GM18520 (cell line): ENCODE data around the gene CYB5A.

Experiments
- ATAC-seq: cut with Tn5 transposase; IDR thresholded peaks from one replicate; pipeline ENCODE4 v1.9.1; 2021; ENCODE audit not compliant: unreplicated experiment

The CYB5A gene

DNA sequence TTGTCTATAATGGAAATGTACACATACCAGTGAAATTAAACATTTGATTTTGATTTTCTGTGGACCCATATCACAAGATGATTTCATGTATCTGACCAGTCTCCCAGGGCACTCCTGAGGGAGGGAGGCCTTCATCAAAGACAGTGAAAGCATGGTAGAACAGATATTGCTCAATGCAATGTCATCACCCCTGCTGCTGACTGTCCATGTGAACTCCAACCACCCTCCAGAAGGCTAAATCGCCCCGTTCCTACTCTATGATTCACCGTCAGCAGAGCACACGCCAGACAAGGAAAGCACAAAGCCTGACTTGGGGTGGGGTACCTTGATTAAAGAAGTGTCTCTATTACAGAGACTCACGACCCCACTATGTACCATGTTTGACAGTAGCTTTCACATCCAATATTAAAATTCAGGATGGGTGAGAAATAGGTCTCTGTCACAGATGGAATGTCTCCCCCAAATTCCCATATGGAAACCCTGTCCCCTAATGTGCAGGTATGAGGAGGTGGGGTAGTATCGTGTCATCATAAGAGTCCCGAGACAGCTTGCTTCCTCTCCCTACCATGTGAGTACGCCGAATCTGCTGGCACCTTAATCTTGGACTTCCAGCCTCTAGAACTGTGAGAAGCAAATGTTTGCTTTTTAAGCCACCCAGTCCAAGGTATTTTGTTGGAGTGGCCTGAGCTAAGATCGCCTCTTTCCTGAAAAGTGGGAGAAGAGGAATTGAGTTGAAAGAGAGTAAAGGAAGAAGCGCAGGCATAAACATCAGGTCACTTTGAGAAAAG is 42.4 kb downstream of the CYB5A start:
- no peak for ATAC-seq

DNA sequence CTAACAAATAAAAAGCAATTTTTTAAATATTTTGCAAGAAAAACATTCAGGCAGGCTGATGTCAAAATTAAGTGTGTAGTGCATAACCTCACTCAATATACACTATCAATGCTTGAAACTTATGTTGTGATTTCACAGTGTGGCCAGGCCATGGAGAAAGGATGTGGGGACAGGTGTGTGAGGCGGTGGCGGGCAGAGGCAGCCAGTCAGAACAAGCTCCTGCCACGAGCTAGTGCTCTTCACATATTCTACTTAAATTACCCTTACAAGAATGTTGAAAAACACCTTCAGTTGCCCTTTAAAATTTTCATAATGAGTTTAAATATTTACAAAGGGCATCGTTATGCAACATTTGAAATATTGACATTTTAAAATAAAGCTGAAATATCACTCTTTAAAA is 43.2 kb downstream of the CYB5A start:
- ATAC-seq, result peak; percentile 78

DNA sequence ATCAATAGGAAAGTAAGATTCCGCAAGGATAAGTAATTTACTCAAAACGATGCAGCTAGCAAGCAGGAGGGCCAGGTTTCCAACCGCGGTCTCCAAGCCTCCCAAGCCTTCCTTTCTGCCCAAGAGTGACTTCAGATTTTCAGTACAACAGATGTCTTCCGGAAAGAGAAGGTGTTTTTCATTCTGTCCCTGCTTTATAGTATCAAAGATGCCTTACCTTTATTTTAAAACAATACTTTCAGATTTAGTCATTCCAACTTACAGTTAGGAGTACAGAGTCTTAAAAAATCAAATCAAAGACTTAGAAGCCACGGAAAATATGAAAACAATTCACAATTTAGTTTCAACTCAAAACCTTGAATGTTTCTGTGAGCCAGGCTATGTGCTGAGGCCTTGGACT is 43.6 kb downstream of the CYB5A start:
- no peak for ATAC-seq

DNA sequence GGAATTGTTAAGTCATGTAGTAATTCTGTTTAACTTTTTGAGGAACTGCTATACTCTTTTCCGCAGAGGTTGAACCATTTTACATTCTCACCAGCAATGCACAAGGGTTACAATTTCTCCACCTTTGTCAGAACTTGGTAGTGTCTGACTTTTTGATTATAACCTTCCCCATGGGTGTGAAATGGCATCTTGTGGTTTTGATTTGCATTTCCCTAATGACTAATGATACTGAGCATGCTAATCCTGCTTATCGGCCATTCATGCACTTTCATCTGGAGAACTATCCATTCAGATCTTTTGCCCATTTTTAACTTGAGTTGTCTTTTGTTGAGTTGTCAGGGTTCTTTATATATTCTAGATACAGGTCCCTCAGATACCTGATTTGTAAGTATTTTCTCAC is 47.2 kb downstream of the CYB5A start:
- ATAC-seq, result peak; percentile 59

DNA sequence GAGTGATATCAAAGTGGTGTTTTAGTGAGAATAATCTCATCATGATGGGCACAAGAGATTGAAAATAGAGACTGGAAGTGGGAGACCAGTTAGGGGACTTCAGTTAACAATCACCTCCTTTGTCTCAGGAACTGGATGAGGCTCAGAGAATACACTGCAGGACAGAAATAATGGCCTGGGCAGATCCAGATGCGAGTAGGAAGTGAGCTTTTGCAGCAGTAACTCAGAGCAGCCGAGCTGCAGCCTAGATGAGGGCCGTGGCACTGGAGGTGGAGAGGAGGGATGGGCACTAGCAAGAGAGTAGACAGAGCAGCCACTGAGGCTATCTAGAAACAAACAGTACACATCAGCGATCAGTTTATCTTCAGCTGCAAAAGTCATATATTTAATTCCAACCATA is 48.6 kb downstream of the CYB5A start:
- ATAC-seq, result no peak

DNA sequence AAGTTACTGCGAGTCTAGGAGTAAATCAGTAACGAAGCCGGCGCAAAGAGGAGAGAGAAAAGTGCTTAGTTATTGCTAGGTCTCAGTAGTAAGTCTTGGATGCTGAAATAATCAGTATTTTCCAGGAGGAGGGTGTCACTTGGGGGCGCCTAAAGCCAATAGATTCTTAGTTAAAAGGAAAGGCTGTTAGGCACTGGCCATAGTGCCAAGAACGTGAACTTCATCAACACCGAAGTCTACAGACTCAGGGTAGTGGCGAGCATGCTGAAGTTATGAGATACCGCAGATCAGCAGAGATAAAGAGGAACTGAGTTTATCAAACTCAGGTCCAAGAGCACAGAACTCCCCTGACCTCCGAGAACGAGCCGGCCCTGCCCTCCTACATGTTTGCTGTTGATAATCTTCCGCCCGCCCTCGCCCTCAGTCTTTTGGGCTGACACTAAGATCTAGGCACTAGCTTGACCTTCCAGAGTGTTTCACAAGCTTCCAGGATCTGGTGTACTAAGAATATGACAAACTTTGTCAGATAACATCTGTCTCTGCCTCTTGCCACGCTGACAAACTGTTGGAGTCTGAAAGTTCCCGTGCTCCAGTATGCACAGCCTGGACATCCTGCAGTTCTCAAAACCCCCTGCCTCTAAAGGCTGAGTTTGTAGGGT is 49.2 kb downstream of the CYB5A start:
- no peak for ATAC-seq

DNA sequence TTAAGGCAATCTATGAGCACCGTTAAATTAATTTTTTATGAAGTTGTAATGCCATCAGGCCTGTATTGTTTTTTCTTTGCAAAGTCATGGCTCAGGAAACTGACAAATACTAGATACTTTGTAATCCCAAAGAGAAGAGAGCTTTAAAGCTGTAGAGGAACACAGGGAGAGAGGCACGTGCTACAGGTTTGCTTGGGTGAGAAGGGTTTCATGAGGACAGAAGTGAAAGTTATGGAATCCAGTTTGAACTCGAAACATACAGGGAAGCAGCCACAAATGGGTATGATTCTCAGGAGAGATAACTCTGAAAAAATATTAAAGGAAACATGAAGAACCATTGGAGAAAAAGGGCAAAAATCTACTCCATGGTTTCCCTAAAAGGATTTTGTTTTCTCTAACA is 49.8 kb downstream of the CYB5A start:
- no peak for ATAC-seq

DNA sequence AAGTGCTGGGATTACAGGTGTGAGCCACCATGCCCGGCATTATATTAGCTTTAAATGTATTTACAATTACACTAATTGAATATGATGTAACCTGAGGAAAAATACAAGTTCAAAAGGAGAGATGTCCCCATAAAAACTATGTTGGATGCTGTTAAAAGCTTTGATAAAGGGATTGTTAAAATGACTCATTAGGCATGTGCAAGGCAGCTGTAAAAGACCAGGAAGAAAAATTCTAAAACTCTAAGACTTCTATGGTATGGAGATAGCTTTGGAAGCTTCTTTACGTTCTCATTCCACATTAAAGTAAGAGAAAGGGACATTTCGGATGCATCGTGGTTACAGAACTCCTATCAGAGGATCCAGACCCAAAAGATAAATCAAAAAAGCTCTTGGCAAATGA is 50.3 kb downstream of the CYB5A start:
- ATAC-seq, result no peak

DNA sequence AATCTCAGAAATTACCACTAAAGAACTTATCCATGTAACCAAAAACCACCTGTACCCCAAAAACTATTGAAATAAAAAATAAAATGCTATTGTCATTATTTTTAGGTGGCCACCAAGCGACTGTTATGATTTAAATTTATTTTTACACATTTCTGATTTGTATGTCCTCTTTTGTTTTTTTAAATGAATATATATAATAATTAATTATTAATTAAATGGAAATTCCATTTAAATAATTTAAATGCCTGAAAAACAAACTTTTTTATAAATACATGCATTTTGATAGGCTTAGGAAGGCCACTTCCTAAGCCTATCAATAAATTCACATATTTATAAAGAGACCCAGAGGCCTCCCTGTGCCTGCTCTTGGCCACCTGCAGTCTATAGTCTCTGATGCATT is 52.2 kb downstream of the CYB5A start:
- no peak for ATAC-seq

DNA sequence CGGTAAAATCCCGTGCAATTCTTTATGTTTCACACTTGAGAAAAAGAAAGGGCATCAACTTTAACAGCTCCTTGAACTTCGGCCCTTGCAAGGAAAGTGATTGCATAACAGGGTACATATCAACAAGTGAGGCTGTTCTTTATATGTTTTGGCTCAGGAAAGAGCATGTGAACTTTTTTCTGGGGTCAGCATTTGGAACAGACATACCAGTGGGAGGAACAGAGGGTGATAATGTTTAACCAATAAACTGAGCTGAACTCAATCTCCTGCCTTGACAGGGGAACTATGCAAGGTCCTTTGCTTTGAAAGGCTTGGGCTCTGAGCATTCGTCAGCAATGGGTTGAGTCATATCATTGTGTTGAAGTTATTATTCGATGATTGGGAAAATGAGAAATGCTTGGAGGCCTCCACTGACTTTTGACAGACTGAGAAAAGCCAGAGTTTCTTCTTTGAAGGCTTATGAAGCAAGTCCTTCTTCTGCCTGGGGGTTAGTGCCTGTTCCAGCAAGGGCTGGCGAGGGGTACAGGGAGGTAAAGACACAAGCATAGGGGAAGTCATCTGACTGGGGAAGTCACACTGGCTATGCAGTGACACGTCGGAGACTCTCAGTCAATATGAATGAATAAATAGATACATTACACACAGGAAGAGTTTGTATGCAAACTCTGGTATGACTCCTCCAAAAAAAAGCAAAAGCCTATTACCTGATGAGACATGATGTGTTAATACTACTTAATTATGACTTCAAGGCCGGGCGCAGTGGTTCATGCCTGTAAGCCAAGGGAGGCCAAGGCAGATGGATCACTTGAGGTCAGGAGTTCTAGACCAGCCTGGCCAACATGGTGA is 57.2 kb downstream of the CYB5A start:
- no peak for ATAC-seq

DNA sequence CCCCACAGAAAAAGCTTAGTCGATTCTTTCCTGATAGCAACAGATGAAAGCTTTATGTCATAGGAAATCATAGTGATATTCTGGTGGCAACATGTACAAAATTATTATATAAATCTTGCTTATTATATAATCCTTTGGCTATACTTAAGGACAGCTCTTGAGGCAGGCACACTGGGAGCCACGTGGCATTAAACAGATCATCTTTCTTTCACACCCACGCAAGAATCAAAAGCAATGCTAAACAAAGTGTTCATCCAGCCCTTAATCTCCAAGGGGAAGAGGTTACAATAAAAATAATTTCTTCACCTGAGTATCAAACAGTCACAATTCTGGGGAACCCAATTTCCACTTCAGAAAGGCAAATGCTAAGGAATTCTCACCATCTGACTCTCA is 57.8 kb downstream of the CYB5A start:
- ATAC-seq, result no peak

DNA sequence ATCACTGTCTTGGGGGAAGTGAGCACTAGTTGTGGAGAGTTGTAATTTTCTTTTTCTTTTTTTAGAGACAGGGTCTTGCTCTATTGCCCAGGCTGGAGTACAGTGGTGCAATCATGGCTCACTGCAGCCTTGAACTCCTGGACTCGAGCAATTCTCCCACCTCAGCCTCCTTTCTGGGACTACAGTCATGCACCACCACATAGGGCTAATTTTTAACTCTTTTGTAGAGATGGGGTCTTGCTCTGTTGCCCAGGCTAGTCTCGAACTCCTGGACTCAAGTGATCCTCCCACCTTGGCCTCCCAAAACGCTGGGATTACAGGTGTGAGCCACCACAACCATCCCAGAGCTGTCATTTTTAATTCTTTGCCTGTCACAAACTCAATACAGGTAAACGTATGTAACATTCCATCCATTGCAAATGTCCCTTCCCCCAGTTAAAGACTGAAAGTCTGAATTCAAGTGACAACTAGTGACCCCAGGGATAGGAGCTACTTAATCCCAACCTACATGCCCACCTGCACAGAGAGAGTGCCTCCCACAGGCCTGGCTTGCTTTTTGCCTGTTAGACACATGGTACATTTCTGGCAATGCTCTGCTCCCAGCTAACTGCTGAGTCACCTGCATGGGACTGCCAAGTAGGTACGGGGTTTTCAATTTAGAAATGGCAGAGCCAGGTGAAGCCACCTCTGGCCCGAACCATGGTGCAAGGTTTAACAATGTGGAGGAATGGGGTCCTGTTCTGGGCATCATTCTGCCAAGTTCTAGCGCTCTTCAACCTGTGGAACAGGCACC is 60.6 kb downstream of the CYB5A start:
- ATAC-seq, result no peak

DNA sequence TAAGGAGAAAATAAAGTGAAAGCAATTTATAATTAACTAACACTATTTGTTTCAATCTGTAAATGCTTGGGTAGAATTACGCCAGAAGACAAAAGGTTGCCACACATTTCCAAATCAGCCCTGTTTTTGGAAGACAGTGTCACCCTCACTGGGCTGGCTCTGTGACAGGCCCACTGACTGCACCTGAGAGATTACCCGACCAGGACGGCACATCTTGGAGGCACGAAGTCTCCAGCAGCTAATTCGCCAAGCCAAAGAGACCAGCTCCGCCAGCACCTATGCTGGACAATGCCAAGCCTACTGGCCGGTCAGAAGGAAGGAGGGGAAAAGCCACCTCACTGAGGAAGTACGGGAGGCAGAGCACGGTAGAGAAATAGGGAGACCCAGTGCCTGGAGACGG is 61.9 kb downstream of the CYB5A start:
- ATAC-seq, result no peak

DNA sequence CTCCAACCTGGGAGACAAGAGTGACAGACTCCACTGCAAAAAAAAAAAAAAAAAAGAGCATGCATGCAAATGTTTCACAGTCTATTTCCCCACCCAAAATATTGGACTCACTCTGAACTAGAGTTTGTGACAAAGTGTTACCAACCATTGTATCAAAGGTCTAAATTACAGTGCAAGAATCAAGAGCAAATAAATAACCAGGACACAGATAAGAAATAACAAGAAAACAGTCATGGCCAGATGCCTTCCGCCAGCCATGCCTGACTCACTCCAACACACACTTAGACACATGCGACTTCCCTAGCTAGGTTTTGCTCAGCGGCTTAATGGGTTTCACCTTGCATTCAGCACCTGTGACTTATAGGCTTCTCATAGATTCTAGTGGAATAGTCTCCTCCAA is 62.8 kb downstream of the CYB5A start:
- no peak for ATAC-seq

DNA sequence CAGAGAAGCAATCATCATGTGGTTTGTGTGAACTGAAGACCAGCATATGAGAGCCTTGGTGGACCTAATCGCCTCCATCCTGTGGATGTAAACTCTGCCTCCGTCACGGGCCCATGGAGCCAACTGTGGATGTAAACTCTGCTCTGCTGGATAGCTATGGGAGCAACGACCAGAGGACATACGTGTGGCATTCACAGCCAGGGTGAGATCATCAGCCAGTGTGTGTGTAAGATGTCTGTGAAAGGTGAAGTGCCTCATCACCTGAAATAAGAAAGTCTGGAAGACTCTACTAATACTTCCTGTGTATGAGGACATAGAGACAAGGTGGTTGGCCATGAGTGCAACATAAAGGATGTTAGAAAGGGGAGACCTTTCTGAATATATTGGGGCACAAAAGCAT is 63.5 kb downstream of the CYB5A start:
- ATAC-seq, result no peak

DNA sequence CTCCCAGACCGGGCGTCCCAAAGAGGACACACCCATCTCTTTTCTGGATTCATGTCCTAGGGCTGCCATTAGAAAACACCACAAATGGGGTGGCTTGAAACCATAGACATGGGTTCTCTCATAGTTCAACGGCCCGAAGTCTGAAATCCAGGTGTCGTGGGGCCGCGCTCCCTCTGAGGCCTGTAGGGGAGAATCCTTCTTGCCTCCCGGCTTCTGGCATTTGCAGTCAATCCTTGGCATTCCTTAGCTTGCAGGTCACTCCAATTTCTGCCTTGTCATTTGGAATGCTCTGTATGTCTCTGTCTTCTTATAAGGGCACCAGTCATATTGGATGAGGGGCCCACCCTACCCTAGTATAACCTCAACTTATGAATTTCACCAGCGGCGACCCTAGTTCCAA is 65.1 kb downstream of the CYB5A start:
- no peak for ATAC-seq

DNA sequence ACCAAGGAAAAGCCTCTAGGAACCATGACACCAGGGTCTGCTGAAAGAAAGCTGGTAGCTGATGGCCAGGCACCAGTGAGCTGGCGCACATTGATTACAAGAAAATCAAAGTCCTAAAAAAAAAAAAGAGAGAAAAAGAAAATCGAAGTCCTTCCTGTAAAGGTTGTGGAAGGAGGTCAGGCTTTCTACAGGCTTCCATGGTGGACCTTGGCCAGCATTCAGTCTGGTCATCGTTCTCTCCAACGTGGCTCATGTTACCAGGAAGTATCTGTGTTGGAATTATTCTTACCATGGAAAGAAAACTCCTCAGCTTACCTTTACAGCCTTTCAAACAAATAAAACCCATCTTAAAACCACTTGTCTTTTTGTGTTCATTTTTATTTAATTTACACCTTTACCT is 65.6 kb downstream of the CYB5A start:
- no peak for ATAC-seq

DNA sequence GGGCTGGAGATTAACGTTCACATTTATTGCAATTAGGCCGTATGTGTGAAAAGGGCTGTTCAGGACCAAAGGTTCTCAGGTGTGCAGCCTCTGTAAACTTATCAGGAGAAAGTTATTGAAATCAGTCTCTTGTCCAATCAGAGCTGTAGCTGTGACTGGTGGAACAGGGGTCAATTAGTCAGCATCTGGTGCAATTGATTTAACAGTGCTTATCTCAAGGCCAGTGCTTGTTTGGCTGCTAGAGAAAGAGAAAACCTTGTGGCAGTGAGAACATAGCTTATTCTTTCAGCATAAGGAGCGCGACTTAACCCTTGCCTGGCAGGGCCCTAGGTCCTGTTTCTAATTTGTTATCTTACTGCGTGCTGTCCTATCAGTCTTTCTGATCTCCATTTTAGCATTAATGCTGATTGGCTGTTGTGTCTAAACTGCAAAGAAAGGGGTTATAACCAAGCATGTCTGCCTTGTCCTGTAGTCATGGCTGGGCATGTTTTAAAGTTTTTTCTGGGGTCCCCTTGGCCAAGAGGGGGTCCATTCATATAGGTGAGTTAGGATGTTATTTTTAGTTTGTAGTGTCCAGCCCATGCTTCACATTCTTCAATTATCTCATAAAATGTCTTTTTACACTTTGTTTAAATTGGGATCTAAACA is 66.4 kb downstream of the CYB5A start:
- no peak for ATAC-seq

DNA sequence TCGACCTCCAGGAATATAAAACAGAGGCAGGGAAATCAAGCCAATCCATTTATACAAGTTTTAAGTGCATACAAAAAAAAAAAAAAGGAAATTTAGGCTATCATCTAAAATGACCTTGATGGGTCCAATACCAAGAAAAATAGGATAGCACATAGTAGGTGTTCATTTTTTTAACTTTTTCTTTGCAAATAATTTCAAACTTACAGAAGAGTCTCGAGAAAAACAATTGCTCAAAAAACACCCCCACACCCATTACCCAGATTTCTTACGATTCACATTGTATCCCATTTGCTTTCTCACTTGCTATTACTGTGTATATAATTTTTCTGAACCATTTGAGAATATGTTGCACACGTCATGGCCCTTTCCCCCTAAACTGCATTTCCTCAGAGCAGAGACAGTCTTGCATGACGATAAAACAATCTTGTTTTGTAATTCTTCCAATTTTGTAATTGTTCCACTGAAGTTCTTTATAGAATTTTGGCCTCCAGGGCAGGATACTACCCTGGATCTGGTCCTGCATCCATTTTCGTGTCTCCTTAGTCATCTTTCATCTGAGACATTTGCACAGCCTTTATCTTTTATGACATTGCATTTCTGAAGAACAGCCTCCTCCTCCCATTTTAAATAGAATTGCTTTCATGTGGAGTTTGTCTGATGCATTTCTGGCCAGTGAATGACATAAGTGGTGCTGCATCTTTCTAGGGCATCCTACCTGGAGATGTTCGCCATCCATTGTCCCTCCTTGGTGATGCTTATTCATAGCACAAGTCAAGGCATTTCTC is 68.9 kb downstream of the CYB5A start:
- ATAC-seq, result no peak

DNA sequence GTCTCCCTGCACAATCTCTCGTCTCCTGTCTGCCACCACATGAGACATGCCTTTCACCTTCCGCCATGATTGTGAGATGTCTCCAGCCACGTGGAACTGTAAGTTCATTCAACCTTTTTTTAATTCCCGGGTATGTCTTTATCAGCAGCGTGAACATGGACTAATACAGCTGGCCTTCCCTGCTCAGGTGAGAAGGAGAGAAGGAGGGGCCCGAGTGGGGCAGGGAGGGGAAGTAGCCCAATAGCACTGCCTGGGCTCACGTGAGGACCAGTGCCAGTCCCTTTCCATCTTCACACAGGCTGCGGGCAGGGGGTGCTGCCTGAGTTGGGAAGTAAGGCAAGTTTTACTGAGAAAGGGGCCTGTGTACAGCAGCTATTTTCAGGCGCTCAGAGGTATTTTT is 70.7 kb downstream of the CYB5A start:
- ATAC-seq, result no peak
